HG03565 (cell line): ENCODE results near the gene PKIG.

Experiments used
- ATAC-seq: cut with Tn5 transposase; IDR thresholded peaks from one replicate; pipeline ENCODE4 v1.9.1; 2021; ENCODE audit warnings: mild to moderate bottlenecking, moderate library complexity; ENCODE audit not compliant: unreplicated experiment

The PKIG gene

DNA sequence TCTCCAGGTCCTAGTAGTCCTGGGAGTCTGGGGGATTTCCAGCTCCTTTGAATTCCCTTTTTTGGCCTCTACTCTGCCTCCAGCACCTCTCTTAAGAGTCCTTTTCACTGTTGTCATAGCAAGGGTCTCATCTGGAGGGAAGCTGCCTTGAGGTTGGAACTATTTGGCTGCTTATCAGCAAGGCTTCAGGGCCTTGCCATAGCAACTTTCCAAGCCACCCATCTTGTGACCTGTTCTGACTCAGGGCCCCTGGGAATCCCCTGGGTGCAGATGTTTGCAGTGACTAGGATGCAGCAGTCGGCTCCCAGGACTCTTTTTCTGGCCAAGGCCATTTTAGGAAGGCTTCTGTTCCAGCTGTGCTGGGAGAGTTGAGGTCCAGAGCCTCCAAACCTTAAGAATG, 12.4 kb downstream of the PKIG start:
- peak; percentile 39 for ATAC-seq

DNA sequence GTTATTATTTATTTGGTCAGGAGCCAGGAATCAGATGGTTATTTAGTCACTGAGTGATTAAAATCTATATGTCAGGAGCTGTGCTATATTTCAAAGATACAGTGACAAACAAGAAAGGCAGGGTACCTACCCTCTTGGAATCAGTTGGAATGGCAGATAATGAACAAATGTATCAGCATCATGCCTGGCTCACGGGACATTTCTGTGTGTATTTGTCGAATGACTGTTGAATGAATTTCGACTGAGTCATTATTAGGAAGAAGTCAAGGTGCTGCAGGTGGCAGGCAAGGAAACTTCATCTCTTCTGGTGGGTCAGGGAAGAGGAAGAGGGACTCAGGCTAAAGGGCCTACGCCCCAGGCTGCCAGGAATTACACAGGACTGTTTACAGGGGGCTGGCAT, 13.6 kb downstream of the PKIG start:
- no peak for ATAC-seq

DNA sequence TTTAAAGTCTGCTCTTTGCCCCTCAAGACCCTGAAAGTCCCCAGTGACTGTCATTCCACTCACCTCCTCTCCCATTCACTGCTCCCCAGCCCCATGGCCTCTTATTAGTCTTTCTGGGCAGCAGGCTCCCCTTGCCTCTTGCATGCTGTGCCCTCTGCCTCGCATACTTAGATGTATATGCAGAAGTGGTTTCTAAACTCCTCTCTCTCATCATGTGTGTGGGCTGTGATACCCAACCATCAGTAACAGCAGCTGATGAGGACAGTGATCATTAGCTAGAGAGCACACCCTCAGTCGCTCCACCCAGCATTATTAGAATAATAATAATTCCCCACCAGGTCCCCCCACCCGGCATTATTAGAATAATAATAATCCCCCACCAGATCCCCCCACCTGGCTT, 14.5 kb downstream of the PKIG start:
- ATAC-seq, result no peak

DNA sequence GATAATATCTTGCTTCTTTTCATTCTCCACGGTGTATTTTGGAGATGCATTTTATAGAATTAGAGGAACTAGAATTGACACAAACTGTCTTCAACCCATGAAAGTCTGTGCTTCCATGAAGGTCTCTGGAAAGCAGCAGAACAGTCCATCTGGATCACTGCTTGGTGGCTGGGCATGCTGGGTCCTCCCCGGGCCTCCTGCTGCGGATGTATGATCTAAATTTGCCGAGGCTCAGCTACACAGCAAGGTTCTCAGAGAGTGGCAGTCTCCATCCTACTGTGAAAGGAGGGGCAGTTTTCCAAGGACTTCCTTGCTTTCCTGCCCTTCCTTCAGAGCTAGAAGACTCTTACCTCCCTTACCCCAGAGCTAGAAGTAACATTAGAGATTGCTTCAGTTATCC, 15.1 kb downstream of the PKIG start:
- no peak for ATAC-seq

DNA sequence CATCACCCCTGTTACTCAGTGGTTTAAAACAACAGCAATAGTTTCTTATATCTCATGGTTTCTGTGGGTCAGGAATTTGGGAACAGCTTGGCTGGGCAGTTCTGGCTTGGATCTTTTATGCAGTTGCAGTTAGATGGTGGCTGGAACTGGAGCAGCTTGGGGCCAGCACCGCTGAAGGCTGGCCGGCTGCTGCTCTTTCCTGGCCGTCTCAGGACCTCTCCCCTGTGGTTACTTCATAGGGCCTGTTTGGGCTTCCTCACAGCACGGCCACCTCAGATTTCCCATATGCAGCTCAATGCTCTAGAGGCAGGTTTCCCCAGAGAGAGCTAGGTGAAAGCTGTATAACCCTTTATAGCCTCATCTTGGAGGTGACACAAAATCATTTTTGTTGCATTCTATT, 15.6 kb downstream of the PKIG start:
- ATAC-seq, result no peak

DNA sequence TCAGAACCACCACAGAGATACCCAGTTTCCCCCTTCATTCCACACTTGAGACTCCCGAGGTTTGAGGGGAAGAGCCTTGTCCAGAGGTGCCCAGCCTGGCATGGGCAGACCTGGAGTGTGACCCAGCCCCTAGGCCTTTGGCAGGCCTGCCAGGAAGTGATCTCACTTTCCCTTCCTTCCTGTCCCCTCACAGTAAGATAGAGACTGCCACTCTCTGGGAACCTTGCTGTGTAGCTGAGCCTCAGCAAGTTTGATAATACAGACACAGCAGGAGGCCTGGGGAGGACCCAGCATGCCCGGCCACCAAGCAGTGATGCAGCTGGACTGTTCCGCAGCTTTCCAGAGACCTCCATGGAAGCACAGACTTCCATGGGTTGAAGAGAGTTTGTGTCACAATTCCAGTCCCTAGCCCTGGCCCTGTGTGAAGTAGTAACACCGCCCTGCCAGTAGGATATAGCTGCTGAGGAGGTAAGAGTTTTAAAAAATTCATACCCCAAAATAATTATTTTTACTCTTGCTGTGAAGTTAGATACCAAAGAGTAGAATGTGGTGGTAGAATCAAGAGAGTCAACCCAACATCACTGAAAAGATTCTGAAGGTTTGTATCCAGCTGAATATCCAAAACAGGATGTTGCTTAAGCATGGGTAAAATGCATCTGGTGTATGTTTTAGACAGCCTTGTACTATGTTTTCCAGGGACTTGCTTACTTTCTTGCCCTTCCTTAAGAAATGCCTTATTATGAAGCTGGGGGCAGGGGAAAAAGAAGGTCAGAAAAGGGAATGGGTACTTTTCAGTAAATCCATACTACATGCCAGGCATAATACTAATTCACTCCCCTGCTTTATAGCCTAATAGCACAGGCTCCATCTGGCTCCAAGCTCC, 16.3 kb downstream of the PKIG start:
- no peak for ATAC-seq

DNA sequence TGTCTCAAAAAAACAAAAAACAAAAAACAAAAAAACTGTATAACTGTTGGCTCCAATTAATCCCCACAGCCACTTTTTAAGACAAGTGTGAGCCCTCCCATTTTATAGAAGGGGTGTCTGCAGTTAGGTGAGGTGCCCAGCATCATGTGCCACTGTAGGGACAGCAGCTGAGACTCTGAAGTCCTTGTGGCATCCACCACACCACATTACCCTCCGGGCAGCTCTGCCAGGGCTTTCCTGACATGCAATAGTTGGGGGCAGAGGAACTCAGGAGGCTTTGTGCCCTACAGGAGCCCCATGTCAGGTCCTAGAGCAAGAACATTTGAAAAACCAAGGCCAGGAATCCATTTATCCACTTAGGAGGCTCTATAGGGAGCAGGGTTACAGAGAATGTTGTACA, 17.3 kb downstream of the PKIG start:
- ATAC-seq, result no peak

DNA sequence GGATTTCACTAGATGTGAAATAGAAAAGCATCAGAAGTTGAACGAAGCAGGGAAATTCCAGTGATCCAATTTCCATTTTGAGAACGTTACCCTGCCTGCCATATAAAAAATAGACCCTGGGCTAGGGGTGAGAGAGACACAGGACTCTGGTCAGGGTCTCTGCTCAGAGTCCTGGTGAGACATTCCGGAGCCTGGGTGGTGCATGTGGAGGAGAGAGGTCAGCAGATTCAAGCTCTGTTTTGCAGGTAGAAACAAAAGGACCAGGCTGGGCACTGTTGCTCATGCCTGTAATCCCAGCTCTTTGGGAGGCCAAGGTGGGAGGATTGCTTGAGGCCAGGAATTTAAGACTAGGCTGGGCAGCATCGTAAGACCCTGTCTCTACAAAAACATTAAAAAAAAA, 17.9 kb downstream of the PKIG start:
- no peak for ATAC-seq

DNA sequence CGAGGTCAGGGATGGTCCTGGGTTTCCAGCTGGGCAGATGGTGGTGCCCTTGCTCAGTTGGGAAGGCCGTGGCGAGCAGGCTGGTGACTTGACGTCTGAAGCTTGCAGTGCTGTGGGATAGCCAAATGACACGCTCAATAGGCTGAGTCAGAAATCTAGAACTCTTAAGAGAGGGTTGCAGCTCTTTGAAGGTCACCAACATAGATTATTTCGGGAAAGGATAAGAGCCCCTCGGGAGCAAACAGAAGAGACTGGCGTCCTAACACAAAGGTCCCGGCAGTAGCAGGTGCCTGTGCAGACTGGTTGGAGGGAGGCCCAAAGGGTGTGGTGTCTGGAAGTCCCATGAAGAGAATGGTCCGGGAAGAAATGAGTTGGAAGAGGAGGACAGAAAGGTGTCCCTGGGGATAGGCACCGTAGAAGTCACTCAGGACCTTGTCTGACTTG, 18.4 kb downstream of the PKIG start:
- ATAC-seq, result no peak

DNA sequence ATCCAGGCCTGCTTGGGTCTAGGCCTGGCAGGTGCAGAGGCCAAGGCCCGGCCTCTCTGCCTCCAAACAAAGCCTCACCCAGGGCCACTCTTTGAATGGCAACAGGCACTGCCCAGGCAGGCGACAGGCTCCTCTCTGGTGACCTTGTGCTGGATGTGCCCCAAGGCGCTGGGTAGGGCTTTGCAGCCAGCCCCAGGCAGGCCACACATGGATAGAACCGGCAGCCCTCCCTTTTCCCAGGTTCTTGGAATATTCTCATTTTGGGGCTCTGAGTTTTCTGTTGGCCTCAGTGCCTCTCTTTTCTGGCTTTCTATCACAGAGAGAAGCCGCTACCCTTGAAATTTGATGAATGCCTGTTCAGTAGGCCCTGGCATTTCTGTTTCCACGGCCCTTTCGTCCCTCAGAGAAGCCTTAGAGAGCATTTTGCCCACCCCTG, 18.9 kb downstream of the PKIG start:
- no peak for ATAC-seq

DNA sequence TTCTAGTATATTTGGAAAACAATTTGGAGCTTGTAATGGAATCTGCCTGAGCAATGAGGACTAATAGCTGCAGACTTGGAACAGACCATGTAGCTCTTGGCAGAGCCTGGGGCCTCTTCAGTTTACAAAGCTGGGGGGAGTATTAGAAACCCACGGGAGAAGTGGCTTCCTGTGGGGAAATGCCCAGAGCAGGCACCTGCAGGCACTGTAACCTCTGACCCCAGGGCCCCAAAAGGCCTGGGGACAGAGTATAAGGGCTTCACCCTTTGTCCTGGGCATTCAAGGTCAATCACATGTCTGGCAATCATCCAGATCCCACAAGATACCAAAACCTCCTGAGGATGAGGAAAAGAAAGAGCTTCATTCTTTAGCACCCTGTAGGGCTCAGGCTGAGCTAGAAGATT, 19.4 kb downstream of the PKIG start:
- no peak for ATAC-seq

DNA sequence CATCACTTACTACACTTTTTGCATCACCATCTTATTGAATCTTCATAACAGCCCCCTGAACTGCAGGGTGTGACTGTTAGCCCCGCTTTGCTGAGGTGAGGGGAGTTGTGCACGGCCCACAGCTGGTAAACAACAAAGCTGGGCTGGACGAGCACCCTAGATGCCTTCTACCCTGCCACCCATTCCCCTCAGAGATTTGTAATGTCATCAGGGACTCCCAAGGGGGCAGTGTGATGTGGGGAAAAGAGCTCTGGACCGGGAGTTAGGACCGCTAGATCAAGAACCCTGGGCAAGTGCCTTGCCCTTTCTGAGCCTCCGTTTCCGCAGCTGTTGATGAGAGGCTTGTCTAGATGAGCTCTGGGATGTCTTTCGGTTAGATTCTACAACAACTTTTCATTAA, 20.9 kb downstream of the PKIG start:
- no peak for ATAC-seq

DNA sequence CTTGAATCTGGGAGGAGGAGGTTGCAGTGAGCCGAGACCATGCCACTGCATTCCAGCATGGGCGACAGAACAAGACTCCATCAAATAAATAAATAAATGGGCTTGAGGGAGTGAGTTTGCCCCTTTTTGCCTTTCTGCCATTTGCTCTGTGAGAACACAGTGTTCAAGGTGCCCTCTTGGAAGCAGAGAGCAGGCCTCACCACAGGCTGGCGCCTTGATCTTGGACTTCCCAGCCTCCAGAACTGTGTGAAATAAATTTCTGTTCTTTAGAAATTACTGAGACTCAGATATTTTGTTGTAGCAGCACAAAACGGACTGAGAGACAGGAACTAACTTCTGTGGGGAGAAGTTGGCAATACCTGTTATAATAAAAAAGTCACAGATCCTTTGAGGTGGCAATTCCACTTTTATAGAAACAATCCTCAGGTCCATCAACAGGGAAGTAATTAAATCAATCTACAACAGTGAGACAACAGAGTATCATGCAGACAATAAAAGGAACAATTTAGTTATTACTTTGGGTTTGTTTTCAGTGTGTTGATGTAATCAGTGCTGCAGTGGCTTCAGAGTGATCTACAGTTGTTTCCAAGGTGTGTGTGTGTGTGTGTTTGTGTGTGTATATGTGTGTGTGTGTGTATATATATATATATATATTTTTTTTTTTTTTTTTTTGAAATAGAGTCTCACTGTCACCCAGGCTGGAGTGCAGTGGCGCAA, 24.5 kb downstream of the PKIG start:
- no peak for ATAC-seq

DNA sequence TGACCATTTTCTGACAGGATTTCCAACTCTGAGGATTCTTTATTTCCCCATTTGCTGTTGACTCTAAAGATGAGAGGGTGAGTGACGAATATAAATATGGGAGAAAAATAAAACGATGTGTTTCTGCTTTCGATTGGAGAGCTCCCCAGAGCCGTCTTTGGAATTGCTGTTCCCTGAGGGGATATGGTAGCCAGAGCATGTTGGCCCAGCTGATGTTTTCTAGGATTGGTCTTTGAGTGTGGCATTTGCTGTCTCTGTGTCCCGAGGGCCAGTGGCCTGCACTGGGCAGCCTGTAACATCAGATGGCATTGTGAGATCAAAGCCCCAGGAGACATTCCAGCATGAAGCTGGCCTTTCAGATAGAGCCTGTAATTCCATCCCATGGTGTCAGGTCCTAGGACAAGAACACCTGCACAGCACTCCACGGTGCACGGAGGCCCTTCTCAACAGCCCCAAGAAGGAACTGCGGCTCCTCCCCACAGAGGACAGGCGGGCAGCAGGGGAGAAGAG, 26.7 kb downstream of the PKIG start:
- ATAC-seq, result no peak

DNA sequence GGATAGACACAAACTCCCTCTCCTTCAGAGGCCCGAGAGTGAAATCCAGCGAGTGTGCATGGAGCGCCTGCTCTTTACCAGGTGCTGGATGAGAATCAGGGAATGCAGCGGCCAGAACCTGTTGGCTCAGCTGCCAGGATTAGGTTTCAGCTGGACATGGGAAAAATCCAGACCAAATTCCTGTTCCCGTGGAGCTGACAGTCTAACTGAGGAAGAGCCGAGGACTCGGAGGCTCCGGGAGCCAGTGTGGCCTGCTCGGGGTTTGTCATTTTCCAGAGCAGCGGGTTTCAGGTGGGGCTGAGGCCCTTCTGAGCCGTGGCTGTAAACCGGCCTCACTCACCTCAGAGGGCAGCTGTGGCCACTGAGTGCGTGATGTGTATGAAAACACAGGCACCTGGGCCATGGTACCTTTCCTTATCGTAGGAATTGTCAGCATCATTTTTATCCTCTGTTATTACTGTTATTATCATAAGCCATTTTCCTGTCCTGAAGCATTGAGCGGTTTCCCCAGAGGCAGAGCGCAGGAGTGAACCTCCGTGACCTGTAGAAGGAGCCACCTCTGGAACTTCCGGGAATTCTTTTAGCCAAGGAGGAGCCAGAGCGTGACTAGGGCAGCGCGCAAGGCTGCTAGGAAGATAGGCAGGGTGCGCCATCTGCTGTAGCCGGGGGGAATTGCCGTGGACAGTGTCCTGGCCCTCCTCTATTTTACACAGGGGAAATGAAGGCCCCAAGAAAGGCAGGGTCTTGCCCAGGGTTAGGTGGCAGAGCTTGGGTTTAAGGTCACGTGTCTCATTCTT, 27.3 kb downstream of the PKIG start:
- ATAC-seq, result peak; percentile 61

DNA sequence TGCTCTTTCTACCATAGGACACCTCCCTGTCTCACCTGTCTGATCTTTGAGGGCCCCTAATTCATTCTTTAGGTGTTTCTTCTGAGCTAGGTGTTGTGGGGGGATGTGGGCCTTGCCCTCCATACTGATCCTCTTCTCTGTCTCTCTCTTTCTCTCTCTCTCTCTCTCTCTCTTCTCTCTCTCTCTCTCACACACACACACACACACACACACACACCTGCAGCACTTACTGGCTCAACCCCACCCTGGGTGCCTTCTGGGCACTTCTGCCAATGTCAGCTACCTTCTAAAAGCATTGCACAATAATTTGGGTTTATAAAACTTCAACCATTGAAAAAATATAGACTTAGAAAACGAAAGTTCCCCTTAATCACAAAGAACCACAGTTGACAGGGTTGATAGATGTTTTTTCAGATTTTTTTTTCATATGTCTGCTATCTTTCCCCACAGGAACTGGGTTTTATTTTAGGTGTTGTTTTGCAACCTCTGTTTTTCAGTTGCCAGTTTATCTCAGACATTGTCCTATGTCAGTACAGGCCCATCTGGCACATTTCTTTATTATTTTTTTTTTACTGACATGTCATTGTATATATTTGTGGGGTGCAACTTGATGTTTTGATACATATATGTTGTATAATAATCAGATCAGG, 28.1 kb downstream of the PKIG start:
- no peak for ATAC-seq

DNA sequence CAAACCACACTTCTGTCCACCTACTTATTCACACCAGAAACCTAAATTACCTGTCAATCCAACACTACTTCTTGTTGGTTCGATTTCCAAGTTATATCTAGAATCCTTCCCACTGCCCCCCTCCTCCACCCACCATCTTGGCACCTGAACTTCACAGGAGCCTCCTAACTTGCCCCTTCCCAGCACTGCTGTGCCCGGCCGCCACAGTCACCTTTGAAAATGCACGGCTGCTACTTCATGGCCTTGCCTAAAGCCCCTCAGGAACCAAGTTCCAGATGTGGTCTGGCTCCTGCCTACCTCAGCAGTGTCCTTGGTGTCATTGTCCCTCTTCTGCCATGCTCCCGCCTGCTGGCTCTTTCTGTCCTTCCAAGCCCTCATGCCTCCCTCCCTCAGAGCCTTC, 31.2 kb downstream of the PKIG start:
- no peak for ATAC-seq

DNA sequence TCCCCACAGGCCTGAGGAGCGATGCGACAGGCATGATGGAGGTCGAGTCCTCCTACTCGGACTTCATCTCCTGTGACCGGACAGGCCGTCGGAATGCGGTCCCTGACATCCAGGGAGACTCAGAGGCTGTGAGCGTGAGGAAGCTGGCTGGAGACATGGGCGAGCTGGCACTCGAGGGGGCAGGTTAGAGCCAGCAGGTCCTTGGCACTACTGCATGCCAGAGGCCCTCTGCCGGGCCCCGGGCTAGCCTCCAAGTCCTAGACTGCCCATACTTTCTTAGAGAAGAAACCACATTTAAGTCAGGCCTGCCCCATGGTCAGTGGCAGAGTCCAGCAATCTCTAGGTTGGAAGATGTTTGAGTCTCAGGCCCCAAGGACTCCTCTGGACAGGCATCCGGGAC, 32.1 kb downstream of the PKIG start:
- no peak for ATAC-seq

DNA sequence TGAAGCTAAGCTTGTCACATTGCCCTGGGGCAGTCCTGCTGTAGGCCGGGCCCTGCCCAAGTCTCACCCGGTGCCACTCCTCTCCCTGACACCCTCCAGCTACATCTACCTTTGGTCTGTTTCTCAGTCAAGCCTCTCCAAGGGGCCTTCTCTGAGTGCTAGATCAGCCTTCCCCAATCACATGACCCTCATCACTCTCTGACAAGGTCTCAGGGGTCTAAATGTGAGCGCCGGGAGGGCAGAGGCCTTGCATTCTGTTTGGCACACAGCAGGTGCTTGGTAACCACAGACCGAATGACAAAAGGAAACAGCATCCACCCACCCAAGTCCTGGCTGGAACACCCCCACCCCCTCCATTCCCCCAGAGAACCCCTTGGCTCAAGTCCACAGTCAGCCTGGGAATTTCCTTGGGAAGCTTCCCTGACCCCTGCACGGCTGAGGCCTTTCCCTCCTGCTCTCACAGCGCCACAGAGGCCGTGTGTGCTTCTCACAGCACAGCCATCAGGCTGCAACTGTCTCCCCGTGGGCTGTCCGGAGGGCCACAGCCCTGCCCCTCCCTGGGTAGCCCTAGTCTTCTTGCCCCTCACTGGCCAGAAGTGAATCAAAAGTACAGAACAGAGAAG, 32.9 kb downstream of the PKIG start:
- ATAC-seq, result no peak

DNA sequence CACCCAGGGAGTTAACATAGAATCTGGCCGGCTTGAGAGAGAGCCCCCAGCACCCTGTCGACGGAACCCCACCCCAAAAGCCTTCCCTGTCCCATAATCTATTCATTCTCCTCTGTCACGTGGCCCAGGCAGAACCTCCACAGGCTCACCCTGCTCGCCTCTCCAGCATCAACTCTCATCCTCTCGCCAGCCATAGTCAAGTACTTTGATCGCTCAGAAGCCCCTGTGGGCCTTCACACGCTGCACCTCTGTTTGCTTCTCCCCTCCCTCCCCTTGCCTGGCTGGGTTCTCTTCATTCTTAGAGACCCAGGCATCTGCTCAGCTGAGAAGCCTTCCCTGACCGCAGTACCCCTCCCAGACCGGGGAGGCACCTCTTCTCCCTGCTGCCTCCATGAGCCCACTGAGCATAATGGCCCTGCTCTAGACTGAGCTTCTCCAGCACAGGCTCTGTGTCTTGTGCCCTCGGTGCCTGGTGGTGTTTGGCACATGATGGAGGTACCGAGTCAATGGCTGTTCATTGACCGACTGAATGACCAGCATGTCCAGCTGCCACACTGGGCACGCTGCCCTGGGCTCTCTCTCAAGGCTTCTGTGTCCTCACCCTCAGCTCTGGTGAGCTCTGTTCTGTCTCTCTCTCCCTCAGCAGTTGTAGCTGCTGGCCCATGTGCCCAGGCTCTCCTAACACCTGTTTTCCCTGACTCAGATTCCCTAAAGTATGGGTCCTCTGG, 33.7 kb downstream of the PKIG start:
- no peak for ATAC-seq
